Activated B cell treated with CpG ODN at 0.5 μM for 24 hours (primary cell): Measurements from ENCODE around the gene ZIC1. TPM values are rescaled to one million over a fixed set of nuclear protein-coding genes. Genes with fewer than 3 reads are reported as not detected.

ENCODE experiments used
- ATAC-seq: fragments of 200-7000 bp; cut with Tn5 transposase; one replicate; pipeline ENCODE4 v1.10.0; 2021; ENCODE audit warnings: low read depth, mild to moderate bottlenecking, moderate library complexity
- CTCF ChIA-PET: fragments of 350-600 bp; sonication (Branson Sonifier 250); formaldehyde crosslinking; loops from one replicate; lab custom pipeline; 2021; ENCODE audit warnings: antibody characterized with exemption; lab: Charles Lee
- POLR2A ChIA-PET: fragments of 350-600 bp; sonication (Branson Sonifier 250); formaldehyde crosslinking; loops from one replicate; lab custom pipeline; 2021; ENCODE audit warnings: antibody characterized with exemption; lab: Charles Lee
- DNase-seq: peaks from one replicate; pipeline ENCODE4 v3.0.0; 2022
- H3K27ac Mint-ChIP-seq: one replicate; pipeline ENCODE4 v1.8.0; 2020; ENCODE audit warnings: mixed read lengths
- H3K27me3 Mint-ChIP-seq: one replicate; pipeline ENCODE4 v1.8.0; 2021; ENCODE audit warnings: mixed read lengths
- H3K36me3 Mint-ChIP-seq: one replicate; pipeline ENCODE4 v1.8.0; 2021; ENCODE audit warnings: low read depth, mixed read lengths
- H3K4me1 Mint-ChIP-seq: one replicate; pipeline ENCODE4 v1.8.0; 2021; ENCODE audit warnings: mixed read lengths
- H3K4me3 Mint-ChIP-seq: one replicate; pipeline ENCODE4 v1.8.0; 2020; ENCODE audit warnings: mild to moderate bottlenecking, mixed read lengths
- H3K9me3 Mint-ChIP-seq: one replicate; pipeline ENCODE4 v1.8.0; 2020; ENCODE audit warnings: mixed read lengths
- CTCF ChIP-seq: fragments of 200-600 bp; IDR thresholded peaks from one replicate; pipeline ENCODE4 v1.8.0; 2022; ENCODE audit warnings: antibody characterized with exemption, mild to moderate bottlenecking
- intact Hi-C: fragments of 100-400 bp; cut with micrococcal nuclease; formaldehyde crosslinking; loops from one replicate; pipeline ENCODE4 v1.15.1; 2024
- total RNA-seq: library from RNA; stranded (reverse); gene quantifications from 2 replicates; pipeline ENCODE4 v1.2.3, GENCODE V29; 2022

Gene ZIC1
- total RNA-seq, 1 donor from 2014 or later, result not detected

GRCh38 chr3:147423798-147424580 is 14.8 kb downstream of the ZIC1 start:
- ATAC-seq (no peak), DNase-seq (no peak)
- Mint-ChIP-seq H3K36me3 (no peaks in the 10 kb centered on the region), H3K9me3 (peaks cover 4% of the 10 kb centered on the region), H3K4me1 (no peaks in the 10 kb centered on the region), H3K4me3 (no peak overlapping the region), H3K27ac (no peak overlapping the region), H3K27me3 (peaks cover 52% of the 10 kb centered on the region)
- intact Hi-C loops, result no loop called here
- ChIA-PET CTCF (no interaction called here), POLR2A (no interaction called here)
- no peak for TF ChIP-seq CTCF

GRCh38 chr3:147424581-147425387 is 15.6 kb downstream of the ZIC1 start:
- H3K27ac Mint-ChIP-seq, result no peak overlapping the region
- no peak for TF ChIP-seq CTCF
- H3K4me3 Mint-ChIP-seq, result no peak overlapping the region
- peaks cover 4% of the 10 kb centered on the region for H3K9me3 Mint-ChIP-seq
- peaks cover 48% of the 10 kb centered on the region for H3K27me3 Mint-ChIP-seq
- ChIA-PET POLR2A (no interaction called here), CTCF (no interaction called here)
- DNase-seq (no peak), ATAC-seq (no peak)
- intact Hi-C loops, result no loop called here
- no peaks in the 10 kb centered on the region for H3K36me3 Mint-ChIP-seq
- H3K4me1 Mint-ChIP-seq, result no peaks in the 10 kb centered on the region

- ChIA-PET POLR2A (no interaction called here), CTCF (no interaction called here)
- no peaks in the 10 kb centered on the region for H3K36me3 Mint-ChIP-seq
- DNase-seq (no peak), ATAC-seq (no peak)
- peaks cover 4% of the 10 kb centered on the region for H3K9me3 Mint-ChIP-seq
- H3K27me3 Mint-ChIP-seq, result peaks cover 42% of the 10 kb centered on the region
- no peak overlapping the region for H3K4me3 Mint-ChIP-seq
- no peak overlapping the region for H3K27ac Mint-ChIP-seq
- no peaks in the 10 kb centered on the region for H3K4me1 Mint-ChIP-seq
- TF ChIP-seq CTCF, result no peak
- intact Hi-C loops, result no loop called here
Measured at GRCh38 chr3:147425388-147425850, 16.3 kb downstream of the ZIC1 start.

GRCh38 chr3:147426931-147427330 is 17.8 kb downstream of the ZIC1 start:
- ChIA-PET CTCF (no interaction called here), POLR2A (no interaction called here)
- intact Hi-C loops, result no loop called here
- Mint-ChIP-seq H3K9me3 (peaks cover 4% of the 10 kb centered on the region), H3K4me3 (no peak overlapping the region), H3K4me1 (no peaks in the 10 kb centered on the region), H3K27me3 (peaks cover 31% of the 10 kb centered on the region), H3K36me3 (no peaks in the 10 kb centered on the region), H3K27ac (no peak overlapping the region)
- no peak for TF ChIP-seq CTCF
- DNase-seq (no peak), ATAC-seq (no peak)

- H3K36me3 Mint-ChIP-seq, result no peaks in the 10 kb centered on the region
- ChIA-PET CTCF (no interaction called here), POLR2A (no interaction called here)
- DNase-seq, result no peak
- intact Hi-C loops, result no loop called here
- H3K4me3 Mint-ChIP-seq, result no peak overlapping the region
- H3K27ac Mint-ChIP-seq, result no peak overlapping the region
- no peaks in the 10 kb centered on the region for H3K9me3 Mint-ChIP-seq
- H3K4me1 Mint-ChIP-seq, result no peaks in the 10 kb centered on the region
- ATAC-seq, result no peak
- no peak for TF ChIP-seq CTCF
- H3K27me3 Mint-ChIP-seq, result peaks cover 23% of the 10 kb centered on the region
Measured at GRCh38 chr3:147427746-147428145, 18.6 kb downstream of the ZIC1 start.
